SK-N-SH (cell line): ENCODE data around the gene PODNL1. TPM values are rescaled to one million over a fixed set of nuclear protein-coding genes. Genes with fewer than 3 reads are reported as not detected.

Source experiments
- CTCF ChIA-PET: fragments of 300-600, 350-600 bp; formaldehyde crosslinking; extraction: SDS; loops from one replicate; lab custom pipeline; 2021; lab: Yijun Ruan, JAX
- POLR2A ChIA-PET: fragments of 350-600 bp; sonication (Branson Sonifier 250); formaldehyde crosslinking; extraction: SDS; loops from one replicate; lab custom pipeline; 2020; ENCODE audit warnings: antibody characterized with exemption, inconsistent platforms; lab: Yijun Ruan, JAX
- DNase-seq: peaks from one replicate; pipeline ENCODE4 v3.0.0; 2012
- H2AFZ ChIP-seq: fragments of 200-600 bp; sonication (generic); 2 replicates; pipeline ENCODE4 v1.8.1; 2016; ENCODE audit warnings: antibody characterized with exemption, mild to moderate bottlenecking, low read depth
- H3F3A ChIP-seq: fragments of 200-600 bp; sonication (generic); replicated peaks from 2 replicates; pipeline ENCODE3; 2016; ENCODE audit warnings: antibody characterized with exemption, mild to moderate bottlenecking; ENCODE audit not compliant: insufficient read depth
- H3K27ac ChIP-seq, 2 experiments: fragments of 200-500 bp in 1 of 2; fragments of 200-600 bp in 1 of 2; sonication (Bioruptor generic) in 1 of 2; sonication (generic), shearing (Covaris generic) in 1 of 2; 2 replicates each; pipeline versions ENCODE4 v1.5.1 to v1.6.1; 2014 to 2016; ENCODE audit warnings: low read depth in 2 of 2, inconsistent platforms in 1 of 2, low read length in 1 of 2, mild to moderate bottlenecking in 1 of 2, mixed read lengths in 1 of 2
- H3K27me3 ChIP-seq: fragments of 200-600 bp; sonication (generic), shearing (Covaris generic); 2 replicates; pipeline ENCODE4 v1.6.1; 2016; ENCODE audit warnings: mixed run types; ENCODE audit not compliant: insufficient read depth
- H3K36me3 ChIP-seq, 2 experiments: fragments of 200-500 bp in 1 of 2; fragments of 200-600 bp in 1 of 2; sonication (Bioruptor generic) in 1 of 2; sonication (generic) in 1 of 2; replicated peaks in 1 of 2; 2 replicates each; pipeline versions ENCODE3 to v1.5.1; 2014 to 2016; ENCODE audit warnings: low read length in 1 of 2, mild to moderate bottlenecking in 1 of 2; ENCODE audit not compliant: insufficient read depth in 2 of 2, control insufficient read depth in 1 of 2
- H3K4me1 ChIP-seq, 2 experiments: fragments of 200-500 bp in 1 of 2; fragments of 200-600 bp in 1 of 2; sonication (Bioruptor generic) in 1 of 2; sonication (generic), shearing (Covaris generic) in 1 of 2; 2 replicates each; pipeline versions ENCODE4 v1.5.1 to v1.6.1; 2014 to 2016; ENCODE audit warnings: low read depth in 1 of 2, low read length in 1 of 2, mixed run types in 1 of 2; ENCODE audit not compliant: insufficient read depth in 2 of 2, control insufficient read depth in 1 of 2
- H3K4me2 ChIP-seq: fragments of 200-600 bp; sonication (generic), shearing (Covaris generic); 2 replicates; pipeline ENCODE4 v1.6.1; 2017; ENCODE audit warnings: mixed run types
- H3K4me3 ChIP-seq, 2 experiments: fragments of 200-500 bp in 1 of 2; fragments of 200-600 bp in 1 of 2; sonication (Bioruptor generic) in 1 of 2; sonication (generic), shearing (Covaris generic) in 1 of 2; 2 replicates each; pipeline versions ENCODE4 v1.5.1 to v1.8.1; 2014 to 2016; ENCODE audit warnings: low read depth in 2 of 2, inconsistent platforms in 1 of 2, low read length in 1 of 2, mild to moderate bottlenecking in 1 of 2, mixed read lengths in 1 of 2, moderate library complexity in 1 of 2
- H3K79me2 ChIP-seq: fragments of 200-600 bp; sonication (generic); 2 replicates; pipeline ENCODE4 v1.8.1; 2017; ENCODE audit warnings: mild to moderate bottlenecking; ENCODE audit not compliant: insufficient read depth
- H3K9ac ChIP-seq: fragments of 200-600 bp; sonication (generic); 2 replicates; pipeline ENCODE4 v1.6.1; 2017; ENCODE audit warnings: mixed run types
- H3K9me2 ChIP-seq: fragments of 200-600 bp; sonication (generic); 2 replicates; pipeline ENCODE4 v1.6.1; 2017; ENCODE audit warnings: mixed run types
- H3K9me3 ChIP-seq: fragments of 200-600 bp; sonication (generic); 2 replicates; pipeline ENCODE4 v1.6.1; 2017; ENCODE audit warnings: mixed run types, mild to moderate bottlenecking, moderate library complexity
- H4K20me1 ChIP-seq: fragments of 200-600 bp; sonication (generic); 2 replicates; pipeline ENCODE4 v1.6.1; 2017; ENCODE audit warnings: mild to moderate bottlenecking, mixed run types; ENCODE audit not compliant: insufficient read depth
- CTCF ChIP-seq: fragments of 200-600 bp; sonication (generic); IDR thresholded peaks from 2 replicates; pipeline ENCODE4 v1.6.1; 2017; ENCODE audit warnings: antibody characterized with exemption, mild to moderate bottlenecking, moderate library complexity
- ELF1 ChIP-seq: IDR thresholded peaks from 2 replicates; pipeline ENCODE4 v1.4.0; 2012
- FOSL2 ChIP-seq: IDR thresholded peaks from 2 replicates; pipeline ENCODE4 v1.4.0; 2012; ENCODE audit warnings: low read depth, mild to moderate bottlenecking, moderate library complexity, borderline replicate concordance
- FOXJ3 ChIP-seq: sonication (generic); formaldehyde crosslinking; IDR thresholded peaks from 2 replicates; pipeline ENCODE4 v1.5.1; 2020; ENCODE audit warnings: mild to moderate bottlenecking, missing genetic modification reagents
- GABPA ChIP-seq: IDR thresholded peaks from 2 replicates; pipeline ENCODE4 v1.4.0; 2012; ENCODE audit warnings: low read depth, mild to moderate bottlenecking
- GATA2 ChIP-seq: sonication (generic); formaldehyde crosslinking; IDR thresholded peaks from 2 replicates; pipeline ENCODE4 v1.5.0; 2020; ENCODE audit warnings: mild to moderate bottlenecking, missing genetic modification reagents
- MAX ChIP-seq: IDR thresholded peaks from 2 replicates; pipeline ENCODE4 v1.4.0; 2012; ENCODE audit warnings: low read depth
- MXI1 ChIP-seq: IDR thresholded peaks from 2 replicates; pipeline ENCODE4 v1.6.1; 2012; ENCODE audit warnings: mild to moderate bottlenecking, low read depth, low read length, improper control_type of control experiment
- NFIC ChIP-seq: IDR thresholded peaks from 2 replicates; pipeline ENCODE4 v1.4.0; 2012; ENCODE audit warnings: borderline replicate concordance
- NRF1 ChIP-seq: IDR thresholded peaks from 2 replicates; pipeline ENCODE4 v1.6.1; 2012; ENCODE audit warnings: low read depth, mild to moderate bottlenecking, low read length
- PBX3 ChIP-seq: IDR thresholded peaks from 2 replicates; pipeline ENCODE4; 2012
- POLR2AphosphoS5 ChIP-seq: IDR thresholded peaks from 2 replicates; pipeline ENCODE4 v1.6.1; 2012; ENCODE audit warnings: low read depth, low read length
- RAD21 ChIP-seq: IDR thresholded peaks from 2 replicates; pipeline ENCODE4 v1.6.1; 2012; ENCODE audit warnings: mild to moderate bottlenecking, low read length
- SIN3A ChIP-seq: IDR thresholded peaks from 2 replicates; pipeline ENCODE4 v1.6.1; 2012; ENCODE audit warnings: low read depth, mild to moderate bottlenecking, low read length, moderate library complexity, borderline replicate concordance
- SMC3 ChIP-seq: IDR thresholded peaks from 2 replicates; pipeline ENCODE4 v1.6.1; 2012; ENCODE audit warnings: low read depth, low read length, improper control_type of control experiment
- TAF1 ChIP-seq: IDR thresholded peaks from 2 replicates; pipeline ENCODE4 v1.6.1; 2012; ENCODE audit warnings: low read depth, mild to moderate bottlenecking, low read length, moderate library complexity, borderline replicate concordance
- WGBS: methylation state at CpG from one replicate; pipeline ENCODE4 v1.1.6; 2017; ENCODE audit warnings: low lambda C conversion rate; 5-methylcytosine and 5-hydroxymethylcytosine counted together
- polyA plus RNA-seq, 3 experiments: library from polyadenylated mRNA; depleted of rRNA; stranded (reverse); fragments of >200 nt; gene quantifications; 2 replicates each; pipeline ENCODE4 v1.2.3, GENCODE V29; 2012

Gene PODNL1
- polyA plus RNA-seq, 1 of the 3 experiments (the other 2 are of a cell fraction), result 7.5 TPM

- Histone ChIP-seq H3K9me2 (no peaks in the 10 kb centered on the region), H3F3A (peaks cover 6% of the 10 kb centered on the region), H3K4me2 (peak within 1 kb of the TSS; percentile 83), H3K27me3 (no peaks in the 10 kb centered on the region), H3K4me1 (peaks cover 0 to 9% of the 10 kb centered on the region in 2 experiments; a peak in 1 of 4 replicates), H3K4me3 (peak within 1 kb of the TSS; percentile 65 to 79), H4K20me1 (no peaks in the 10 kb centered on the region), H3K27ac (peak within 1 kb of the TSS in 1 of 2 experiments; percentile 58; a peak in 1 of 4 replicates)
- POLR2A ChIA-PET, result no interaction called here
- 12% methylated on average over 24 of the region's 86 CpGs for WGBS
- TF ChIP-seq ELF1 (peak; percentile 83), CTCF (no peak), GABPA (no peak), MAX (peak; percentile 99), PBX3 (peak; percentile 28; the same call in 1 of the 2 replicates), GATA2 (CRISPR knock-in tag) (no peak), SMC3 (no peak), NFIC (no peak), POLR2AphosphoS5 (peak; percentile 45; the same call in 1 of the 2 replicates), RAD21 (0 out of 2 replicates have a peak, but pooled peaks have one; percentile 7), SIN3A (peak; percentile 42; the same call in 1 of the 2 replicates), FOSL2 (no peak), NRF1 (peak; percentile 96), MXI1 (peak; percentile 51; the same call in 1 of the 2 replicates), FOXJ3 (no peak), TAF1 (peak; percentile 42; the same call in 1 of the 2 replicates)
- TF ChIP-seq, all 33 proteins: peak for 9
- peak within 1 kb of the TSS; percentile 91 for H2AFZ ChIP-seq
- no peaks in the 10 kb centered on the region for H3K36me3 ChIP-seq
- 0 out of 2 replicates have a peak, but pooled peaks cover 10% of the 10 kb centered on the region for H3K79me2 ChIP-seq
- no peaks in the 10 kb centered on the region for H3K9me3 ChIP-seq
- DNase-seq, result peak; percentile 99
- CTCF ChIA-PET, result interaction anchor here (0.9 to 2.3 kb wide), 6 partner anchors 11 to 166 kb away, joined by 3 to 6 read pairs (median 3); partner anchors contain the start of genes IL27RA and MISP3
- H3K9ac ChIP-seq, result peak within 1 kb of the TSS; percentile 75
These were observed 32.3 kb downstream of the PODNL1 start, which contains the start of the genes BRME1 and CC2D1A for GRCh38 chr19:13905634-13906520. Gene BRME1, minus strand, starts transcription at chr19:13906117. Its CDS starts 1,225 bp downstream, at chr19:13904892. Gene CC2D1A, plus strand, starts transcription at chr19:13906201. Its CDS starts 241 bp downstream, at chr19:13906442.
